ENCODE data around the gene PPP1R1C. TPM values are rescaled to one million over a fixed set of nuclear protein-coding genes. Genes with fewer than 3 reads are reported as not detected.

PPP1R1C gene
- total and polyA plus RNA-seq, 2 donors (not counting 1 experiment from before 2014, with no cell fraction given): not detected

- no peak overlapping the region for H3K4me3 Mint-ChIP-seq
Measured at GRCh38 chr2:181944914-181945291, 40.8 kb upstream of the PPP1R1C start.

More at GRCh38 chr2:181944914-181945291, 40.8 kb upstream of the PPP1R1C start:
- Mint-ChIP-seq H3K27ac (no peak overlapping the region), H3K4me1 (no peaks in the 10 kb centered on the region), H3K9me3 (ENCODE audit: insufficient read depth) (no peaks in the 10 kb centered on the region), H3K27me3 (peaks cover 21% of the 10 kb centered on the region)
- ATAC-seq (ENCODE audit: low read depth) (no peak), DNase-seq (no peak)
- 98% methylated on average over 5 of the region's 8 CpGs for WGBS (ENCODE audit: insufficient coverage)
- no peaks in the 10 kb centered on the region for H4K20me1 ChIP-seq (ENCODE audit: control insufficient read depth, insufficient read depth, low read length, poor library complexity, severe bottlenecking)
- no peak overlapping the region for H3K9ac ChIP-seq (ENCODE audit: low read length)
- no peaks in the 10 kb centered on the region for H3K4me1 ChIP-seq (ENCODE audit: control insufficient read depth in 2 of 2, insufficient read depth in 2 of 2, low read length in 2 of 2)
- H3K4me2 ChIP-seq (replicated peaks; ENCODE audit: low read depth, low read length, poor library complexity, severe bottlenecking): no peak overlapping the region
- H3K36me3 ChIP-seq (replicated peaks in 1 of 2; ENCODE audit: control extremely low read depth in 1 of 2, control insufficient read depth in 1 of 2, extremely low read depth in 1 of 2, insufficient read depth in 2 of 2, low read length in 1 of 2): no peaks in the 10 kb centered on the region
- ChIA-PET POLR2A (no interaction called here), CTCF (no interaction called here)
- intact Hi-C loops (cut with micrococcal nuclease): no loop called here
- H3K27ac ChIP-seq (ENCODE audit: low read length in 2 of 2): no peak overlapping the region
- H3K4me3 ChIP-seq (ENCODE audit: control extremely low read depth in 1 of 5, extremely low read depth in 1 of 5, insufficient read depth in 1 of 5, low read depth in 2 of 5, low read length in 4 of 5): no peak overlapping the region
- no peaks in the 10 kb centered on the region for H3K9me3 ChIP-seq (ENCODE audit: control extremely low read depth in 1 of 3, control insufficient read depth in 2 of 3, insufficient read depth in 1 of 3, low read length in 2 of 3)
- H3K27me3 ChIP-seq (replicated peaks in 1 of 4; ENCODE audit: control extremely low read depth in 1 of 4, control insufficient read depth in 3 of 4, insufficient read depth in 4 of 4, low read length in 3 of 4): peaks cover 0 to 3% (median 1%) of the 10 kb centered on the region in 4 experiments
- no peaks in the 10 kb centered on the region for H3K79me2 ChIP-seq (ENCODE audit: control insufficient read depth, insufficient read depth, low read length)
- TF ChIP-seq EZH2 (IDR thresholded peaks at IDR 0.05; ENCODE audit: borderline replicate concordance, insufficient read depth, low read depth, low read length, poor library complexity, severe bottlenecking) (no peak), CTCF (IDR thresholded peaks at IDR 0.05) (no peak)
- H2AFZ ChIP-seq (ENCODE audit: insufficient read depth, low read depth, low read length, poor library complexity, severe bottlenecking): no peak overlapping the region
